Osteoblast (primary cell): Measurements from ENCODE around the gene CRYBG2. TPM values are rescaled to one million over a fixed set of nuclear protein-coding genes. Genes with fewer than 3 reads are reported as not detected.
A peak's percentile ranks its signal among the peaks of the same experiment; 100 is the strongest.
"Not testable (repeated sequence)": the region's sequence is repeated elsewhere in the genome, so short reads cannot be mapped to it uniquely, and the experiment has no call there.

Experiments
- DNase-seq: peaks from one replicate; pipeline ENCODE4 v3.0.0; 2011; ENCODE audit warnings: low spot score, mixed read lengths; ENCODE audit not compliant: insufficient read length; ENCODE audit errors: missing footprints
- H2AFZ ChIP-seq: 2 replicates; pipeline ENCODE4 v1.6.0; 2011; ENCODE audit warnings: mild to moderate bottlenecking, low read length
- H3K27ac ChIP-seq: 2 replicates; pipeline ENCODE4 v1.5.1; 2011; ENCODE audit warnings: mild to moderate bottlenecking, low read depth, low read length, moderate library complexity
- H3K27me3 ChIP-seq: 2 replicates; pipeline ENCODE4 v1.6.0; 2012; ENCODE audit warnings: mild to moderate bottlenecking, control low read depth, inconsistent platforms, low read length, moderate library complexity; ENCODE audit not compliant: insufficient read depth
- H3K36me3 ChIP-seq: 2 replicates; pipeline ENCODE4 v1.5.1; 2011; ENCODE audit warnings: mild to moderate bottlenecking, low read length, control low read depth, moderate library complexity; ENCODE audit not compliant: insufficient read depth
- H3K4me1 ChIP-seq: 2 replicates; pipeline ENCODE4 v1.5.1; 2011; ENCODE audit warnings: mild to moderate bottlenecking, low read length, control low read depth, moderate library complexity; ENCODE audit not compliant: insufficient read depth
- H3K4me2 ChIP-seq: 2 replicates; pipeline ENCODE4 v1.6.0; 2011; ENCODE audit warnings: mild to moderate bottlenecking, low read length; ENCODE audit not compliant: insufficient read depth
- H3K4me3 ChIP-seq: fragments of 200-600 bp; sonication (generic); 3 replicates; pipeline ENCODE4 v1.5.1; 2012; ENCODE audit warnings: mild to moderate bottlenecking, low read length, inconsistent platforms; ENCODE audit not compliant: insufficient read depth
- H3K79me2 ChIP-seq: 2 replicates; pipeline ENCODE4 v1.6.0; 2012; ENCODE audit warnings: mild to moderate bottlenecking, low read length, control low read depth, inconsistent platforms; ENCODE audit not compliant: insufficient read depth
- H3K9me3 ChIP-seq: 2 replicates; pipeline ENCODE4 v1.5.1; 2011; ENCODE audit warnings: low read depth, low read length, control low read depth
- H4K20me1 ChIP-seq: 2 replicates; pipeline ENCODE4 v1.6.0; 2012; ENCODE audit warnings: mild to moderate bottlenecking, low read length, control low read depth; ENCODE audit not compliant: insufficient read depth
- CTCF ChIP-seq: IDR thresholded peaks from 2 replicates; pipeline ENCODE4 v1.5.1; 2011; ENCODE audit warnings: mild to moderate bottlenecking, low read depth, low read length, moderate library complexity; ENCODE audit errors: extremely low read depth
- total RNA-seq: library from RNA; depleted of rRNA; stranded (reverse); fragments of >200 nt; gene quantifications from 2 replicates; pipeline ENCODE4 v1.2.3, GENCODE V29; 2012

Gene CRYBG2
- total RNA-seq, 1 donor, result not detected

- H4K20me1 ChIP-seq, result no peaks in the 10 kb centered on the region
- TF ChIP-seq CTCF, result no peak
- H3K79me2 ChIP-seq, result peaks cover 1% of the 10 kb centered on the region
- no peaks in the 10 kb centered on the region for H3K9me3 ChIP-seq
- DNase-seq, result peak; percentile 53
- H3K36me3 ChIP-seq, result peaks cover 9% of the 10 kb centered on the region
- H3K27ac ChIP-seq, result no peak overlapping the region
- H3K4me1 ChIP-seq, result peaks cover 6% of the 10 kb centered on the region
- no peak overlapping the region for H3K4me3 ChIP-seq
- no peak overlapping the region for H3K4me2 ChIP-seq
- no peak overlapping the region for H2AFZ ChIP-seq
- no peaks in the 10 kb centered on the region for H3K27me3 ChIP-seq
Measured at GRCh38 chr1:26295194-26296138, 58.5 kb downstream of the CRYBG2 start.

GRCh38 chr1:26293911-26294463, 59.9 kb downstream of the CRYBG2 start:
- Histone ChIP-seq H3K79me2 (no peaks in the 10 kb centered on the region), H3K36me3 (peaks cover 12% of the 10 kb centered on the region), H3K4me2 (no peak overlapping the region), H3K4me3 (no peak overlapping the region), H3K9me3 (no peaks in the 10 kb centered on the region), H3K27ac (no peak overlapping the region), H2AFZ (no peak overlapping the region), H3K4me1 (peaks cover 6% of the 10 kb centered on the region), H3K27me3 (no peaks in the 10 kb centered on the region), H4K20me1 (no peaks in the 10 kb centered on the region)
- no peak for TF ChIP-seq CTCF
- peak; percentile 72 for DNase-seq

GRCh38 chr1:26292735-26293134, 61.2 kb downstream of the CRYBG2 start:
- not testable (repeated sequence) for H3K9me3 ChIP-seq, H4K20me1 ChIP-seq, H3K4me2 ChIP-seq, DNase-seq, H3K4me3 ChIP-seq, H2AFZ ChIP-seq, H3K4me1 ChIP-seq, H3K79me2 ChIP-seq, H3K27ac ChIP-seq, H3K27me3 ChIP-seq
- peaks cover 12% of the 10 kb centered on the region for H3K36me3 ChIP-seq

- no peaks in the 10 kb centered on the region for H4K20me1 ChIP-seq
- peak; percentile 51 for DNase-seq
- no peak overlapping the region for H3K27ac ChIP-seq
- no peaks in the 10 kb centered on the region for H3K9me3 ChIP-seq
- no peak overlapping the region for H2AFZ ChIP-seq
- no peak overlapping the region for H3K4me3 ChIP-seq
- no peak overlapping the region for H3K4me2 ChIP-seq
- peaks cover 10% of the 10 kb centered on the region for H3K4me1 ChIP-seq
- no peak for TF ChIP-seq CTCF
- H3K27me3 ChIP-seq, result no peaks in the 10 kb centered on the region
- peaks cover 7% of the 10 kb centered on the region for H3K36me3 ChIP-seq
- no peaks in the 10 kb centered on the region for H3K79me2 ChIP-seq
Measured at GRCh38 chr1:26291939-26292338, 62.0 kb downstream of the CRYBG2 start.
